HL-60/S4 treated with phorbol 12-myristate 13-acetate at 8.2 ng/mL for 4 days and 3 days (cell line): Measurements from ENCODE around the gene CCPG1.

Experiments
- in situ Hi-C: fragments of 300-500 bp; cut with MboI; formaldehyde crosslinking; loops from 2 replicates; pipeline ENCODE4 v1.15.0; 2022; ENCODE audit warnings: low sequenced_read_pairs

CCPG1 gene

DNA sequence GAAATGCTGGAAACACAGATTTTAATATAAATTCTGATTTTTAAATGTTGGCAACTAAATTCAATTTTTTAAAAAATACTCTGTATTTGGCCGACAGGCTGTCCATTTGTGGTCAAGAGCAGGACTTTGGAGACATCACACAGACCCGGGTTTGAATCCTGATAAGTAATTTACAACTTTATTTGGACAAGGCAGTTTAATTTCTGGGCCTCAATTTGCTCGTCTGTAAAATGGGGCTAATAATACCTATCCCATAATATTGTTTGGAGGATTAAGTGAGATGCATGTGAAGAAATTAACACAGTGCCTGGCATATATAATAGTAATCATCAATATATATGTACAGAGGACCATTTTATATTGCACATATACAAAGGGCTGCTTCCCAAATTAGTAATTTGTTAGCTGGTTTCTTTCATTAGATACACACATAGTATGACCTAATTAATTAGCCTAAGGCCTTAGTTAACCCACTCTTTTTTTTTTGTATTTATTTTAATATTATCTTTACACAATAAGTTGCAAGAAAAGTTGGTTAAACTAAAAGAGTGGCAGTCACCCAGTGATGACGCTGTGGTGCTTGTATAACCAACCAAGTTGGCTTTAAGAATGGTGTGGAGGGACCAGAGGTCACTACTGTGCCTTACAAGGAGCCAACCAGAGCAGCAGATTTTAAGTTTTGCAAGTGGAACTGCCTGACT lies 88.5 kb downstream of the CCPG1 start:
- in situ Hi-C loops = no loop called here

DNA sequence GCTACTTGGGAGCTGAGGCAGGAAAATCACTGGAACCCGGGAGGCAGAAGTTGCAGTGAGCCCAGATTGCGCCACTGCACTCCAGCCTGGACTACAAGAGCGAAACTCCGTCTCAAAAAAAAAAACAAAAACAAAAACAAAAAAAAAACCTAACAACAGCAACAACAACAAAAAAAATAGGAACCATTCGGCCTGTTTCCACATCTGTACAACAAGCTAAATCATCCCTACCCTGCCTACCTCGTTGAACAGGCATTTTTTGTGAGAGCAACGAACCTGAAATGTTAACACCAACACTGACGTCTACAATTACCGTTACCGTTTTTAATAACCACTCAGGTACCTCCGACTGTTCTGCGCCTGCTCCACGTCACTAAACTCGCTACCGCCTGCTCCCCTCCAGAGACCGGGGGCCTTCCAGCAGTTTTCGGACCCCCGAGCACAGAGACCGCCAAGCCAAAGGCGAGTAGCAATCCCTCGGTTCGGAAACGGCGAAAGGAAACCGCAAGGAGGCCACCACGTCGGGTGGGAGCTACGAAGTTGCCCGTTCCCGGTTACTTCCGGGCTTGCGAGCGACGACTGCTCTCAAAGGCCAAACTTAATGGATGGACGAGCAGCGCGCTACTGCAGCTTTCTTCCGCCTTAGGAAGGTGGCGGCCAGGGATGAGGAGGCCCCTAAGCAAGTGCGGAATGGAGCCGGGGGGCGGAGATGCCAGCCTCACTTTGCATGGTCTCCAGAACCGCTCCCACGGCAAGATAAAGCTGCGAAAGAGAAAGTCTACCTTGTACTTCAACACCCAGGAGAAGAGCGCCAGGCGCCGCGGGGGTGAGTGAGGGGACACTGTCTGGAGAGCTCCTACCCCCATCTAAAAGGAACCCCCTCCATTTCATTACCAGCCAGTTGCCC lies 89.3 kb downstream of the CCPG1 start, which contains the start of the genes PIGB and PIGBOS1:
Gene PIGB, plus strand, starts transcription at position 635 of the 907 bp plus-strand sequence. Its CDS starts 29 bp downstream, at position 664.
Gene PIGBOS1, minus strand, starts transcription at position 536 of the 907 bp plus-strand sequence. CDS start 1,331 bp downstream, outside the sequence.
- in situ Hi-C loops = no loop called here
